Raji (cell line): ENCODE results near the gene ISLR.

Experiments used
- POLR2A ChIP-seq: IDR thresholded peaks from 2 replicates; pipeline ENCODE4 v1.6.1; 2011; ENCODE audit warnings: low read depth, low read length, control low read depth; ENCODE audit not compliant: insufficient read depth

The ISLR gene

DNA sequence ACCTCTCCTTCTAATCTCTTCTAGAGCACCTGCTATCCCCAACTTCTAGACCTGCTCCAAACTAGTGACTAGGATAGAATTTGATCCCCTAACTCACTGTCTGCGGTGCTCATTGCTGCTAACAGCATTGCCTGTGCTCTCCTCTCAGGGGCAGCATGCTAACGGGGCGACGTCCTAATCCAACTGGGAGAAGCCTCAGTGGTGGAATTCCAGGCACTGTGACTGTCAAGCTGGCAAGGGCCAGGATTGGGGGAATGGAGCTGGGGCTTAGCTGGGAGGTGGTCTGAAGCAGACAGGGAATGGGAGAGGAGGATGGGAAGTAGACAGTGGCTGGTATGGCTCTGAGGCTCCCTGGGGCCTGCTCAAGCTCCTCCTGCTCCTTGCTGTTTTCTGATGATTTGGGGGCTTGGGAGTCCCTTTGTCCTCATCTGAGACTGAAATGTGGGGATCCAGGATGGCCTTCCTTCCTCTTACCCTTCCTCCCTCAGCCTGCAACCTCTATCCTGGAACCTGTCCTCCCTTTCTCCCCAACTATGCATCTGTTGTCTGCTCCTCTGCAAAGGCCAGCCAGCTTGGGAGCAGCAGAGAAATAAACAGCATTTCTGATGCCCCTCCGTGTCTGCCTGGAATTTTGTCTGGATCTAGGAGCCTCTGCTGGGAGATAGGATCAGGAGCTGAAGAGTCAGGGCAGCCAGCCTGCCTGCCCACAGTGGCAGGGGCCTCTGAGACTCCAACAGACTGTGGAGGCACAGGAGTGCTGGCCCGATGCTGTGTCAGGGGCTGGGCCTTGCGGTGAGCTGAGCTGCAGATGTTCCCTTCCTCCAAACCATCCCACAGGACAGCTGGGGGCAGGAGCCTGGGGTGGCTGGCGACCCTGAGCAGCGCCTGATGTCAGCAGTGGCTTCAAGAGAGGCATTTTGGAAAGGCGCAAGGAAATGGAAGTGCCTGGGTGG, 3.0 kb downstream of the ISLR start:
- TF ChIP-seq POLR2A = no peak

DNA sequence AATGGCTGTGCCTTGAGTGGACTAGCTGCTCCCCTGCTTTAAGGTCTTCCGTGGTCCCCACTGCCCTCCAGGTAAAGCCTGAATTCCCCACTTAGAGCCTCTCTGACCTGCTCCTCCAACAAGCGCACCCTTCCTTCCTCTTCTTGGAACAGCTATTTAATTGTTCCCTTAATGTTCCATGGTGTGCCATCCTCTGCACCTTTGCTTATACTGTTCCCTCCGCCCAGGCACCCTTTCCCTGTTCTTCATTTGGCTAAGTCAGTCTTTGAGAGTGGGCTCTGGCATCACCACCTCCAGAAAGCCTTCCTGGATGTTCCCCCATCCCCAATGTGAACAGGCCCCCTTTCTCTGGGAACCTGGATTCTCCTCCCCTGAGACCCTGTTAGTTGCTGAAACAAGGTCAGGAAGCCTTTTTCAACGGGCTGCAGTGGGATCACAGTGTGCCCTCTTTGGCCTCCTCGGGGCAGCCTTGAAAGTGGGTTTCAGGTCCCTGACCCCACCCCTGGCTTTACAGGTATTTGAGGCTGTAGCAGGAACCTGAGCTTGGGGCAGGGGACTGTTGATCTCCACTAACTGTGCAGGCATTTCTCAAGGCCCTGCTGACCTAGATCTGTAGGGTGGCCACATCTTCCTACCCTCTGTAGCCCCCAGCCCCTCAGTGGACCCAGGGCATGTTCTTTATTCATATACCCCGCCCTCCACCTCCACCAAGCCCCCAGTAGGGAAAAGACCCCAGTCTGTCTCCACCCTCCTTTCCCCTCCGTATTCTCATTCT, 5.0 kb downstream of the ISLR start:
- TF ChIP-seq POLR2A = no peak

DNA sequence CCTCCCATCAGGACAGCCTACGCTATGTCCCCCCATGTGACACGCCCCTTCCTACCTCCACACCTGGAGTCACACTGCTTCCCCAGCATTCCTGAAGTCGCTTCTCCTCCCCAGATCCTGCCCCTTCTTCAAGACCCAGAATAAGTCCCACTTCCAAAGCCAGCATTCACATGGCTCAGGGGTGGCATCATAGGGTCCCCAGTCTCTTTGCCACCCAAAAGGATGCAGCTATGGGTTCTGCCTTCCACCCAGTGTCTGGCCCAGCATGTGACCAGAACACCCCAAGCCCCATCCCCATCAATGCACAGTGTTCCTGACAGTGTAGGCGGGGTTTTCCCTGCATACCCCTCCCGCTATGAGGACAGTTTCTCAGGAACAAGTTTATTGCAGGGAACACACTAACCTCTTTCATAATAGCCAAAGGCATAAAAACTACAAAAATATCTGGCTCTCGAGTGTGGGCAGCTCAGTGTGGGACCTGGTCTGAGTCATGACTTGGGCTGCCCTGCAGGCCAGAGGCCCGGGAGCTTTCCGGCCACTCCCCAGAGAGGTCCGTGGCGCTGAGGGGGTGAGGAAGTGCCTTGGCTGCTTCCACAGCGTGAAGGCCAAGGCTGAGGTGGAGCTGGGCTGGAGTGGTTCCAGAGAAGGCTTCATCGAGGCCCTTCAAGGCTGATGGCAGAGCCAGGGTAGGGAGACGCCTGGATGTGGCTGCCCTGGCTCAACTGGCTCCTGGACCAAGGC, 5.8 kb downstream of the ISLR start:
- no peak for TF ChIP-seq POLR2A

DNA sequence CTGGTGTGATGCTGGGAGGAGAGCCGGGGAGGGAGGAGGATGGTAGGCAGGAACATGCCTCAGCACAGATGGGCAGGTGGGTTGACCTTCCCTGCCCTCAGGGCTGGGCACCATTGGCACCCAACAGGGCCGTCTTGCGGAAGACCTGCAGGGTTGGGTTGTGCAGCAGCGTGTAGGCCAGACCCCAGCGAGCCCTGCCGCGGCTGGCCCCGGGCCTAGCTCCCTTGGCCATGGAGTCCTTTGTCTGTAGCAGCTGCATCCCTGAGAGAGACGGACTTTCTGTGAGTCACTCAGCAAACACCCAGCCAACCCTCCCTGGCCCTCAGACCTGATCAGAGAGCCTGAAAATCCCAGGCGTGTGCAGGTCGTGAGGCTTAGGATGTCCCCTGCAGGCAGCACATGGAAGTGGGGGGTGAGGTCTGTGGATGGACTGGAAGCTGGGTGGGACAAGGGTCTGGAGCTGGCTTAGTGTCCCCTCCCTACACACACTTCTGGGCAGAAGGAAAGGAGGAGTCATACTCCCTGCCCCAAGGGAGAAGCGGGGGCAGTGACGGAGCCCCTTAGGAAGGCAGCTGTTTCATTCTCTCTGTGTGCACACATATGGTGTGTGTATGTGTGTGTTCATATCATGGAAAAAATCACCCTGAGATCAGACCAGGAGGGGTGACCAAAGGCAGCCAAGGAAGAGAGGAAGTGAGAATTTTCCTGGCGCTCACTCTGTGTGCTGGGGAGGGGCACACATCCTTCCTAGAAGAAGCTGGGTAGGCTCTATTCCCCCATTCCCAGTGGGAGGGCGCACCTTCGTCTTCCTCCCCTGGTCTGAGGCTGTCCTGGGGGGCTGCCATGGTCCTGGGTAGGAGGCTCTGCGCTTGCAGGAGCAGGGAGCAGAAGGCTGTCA, 6.7 kb downstream of the ISLR start:
- TF ChIP-seq POLR2A = no peak

DNA sequence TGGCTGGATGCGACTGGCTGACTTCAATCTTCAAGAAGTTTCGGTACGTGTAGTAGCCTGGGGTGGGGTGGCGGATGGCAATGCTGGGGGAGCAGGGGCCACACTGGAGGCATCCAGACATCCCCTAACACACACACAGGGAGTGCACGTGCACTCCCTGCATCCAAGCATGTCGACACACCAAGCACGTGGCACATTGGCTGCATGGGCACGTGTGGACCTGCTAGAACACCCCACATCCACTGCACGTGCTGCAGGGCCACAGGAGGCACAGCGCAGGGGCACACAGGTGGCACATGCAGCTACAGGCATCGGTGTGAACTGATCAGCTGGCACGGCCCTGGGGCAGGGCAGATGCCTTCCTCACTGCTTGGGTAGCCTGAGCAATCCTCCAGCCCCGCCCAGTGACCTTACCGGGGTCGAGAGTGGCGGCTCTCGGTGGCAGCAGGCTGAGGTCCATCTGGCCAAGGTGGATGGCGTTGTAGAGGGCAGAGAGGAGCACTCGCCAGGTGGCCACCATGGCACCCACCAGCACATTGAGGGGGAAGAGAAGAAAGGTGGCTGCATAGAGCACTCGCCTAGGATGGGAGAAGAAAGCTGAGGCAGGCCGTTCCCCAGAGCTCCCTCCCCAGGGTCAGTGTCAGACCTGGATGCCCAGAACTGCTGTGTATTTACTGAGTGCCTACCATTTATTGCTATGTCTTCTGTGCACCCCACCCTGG, 7.5 kb downstream of the ISLR start:
- no peak for TF ChIP-seq POLR2A

DNA sequence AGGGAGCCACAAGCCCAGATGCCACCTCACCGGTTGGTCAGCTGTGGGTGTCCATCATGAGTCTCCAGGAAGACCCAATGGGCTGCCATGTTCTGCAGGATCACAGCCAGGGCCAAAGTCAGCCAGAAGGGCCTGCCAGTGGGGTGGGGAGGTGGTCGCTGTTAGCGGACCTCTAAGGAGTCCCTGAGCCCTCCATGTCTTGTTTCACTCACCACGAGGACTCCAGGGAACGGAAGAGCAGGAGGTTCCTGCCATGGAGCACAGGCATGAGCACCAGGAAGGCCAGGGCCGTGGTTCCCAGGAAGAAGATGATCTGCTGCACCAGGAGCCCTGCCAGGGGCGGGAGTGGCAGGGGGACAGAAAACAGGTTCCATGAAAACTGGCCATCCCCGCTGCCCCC, 8.6 kb downstream of the ISLR start:
- TF ChIP-seq POLR2A = no peak

DNA sequence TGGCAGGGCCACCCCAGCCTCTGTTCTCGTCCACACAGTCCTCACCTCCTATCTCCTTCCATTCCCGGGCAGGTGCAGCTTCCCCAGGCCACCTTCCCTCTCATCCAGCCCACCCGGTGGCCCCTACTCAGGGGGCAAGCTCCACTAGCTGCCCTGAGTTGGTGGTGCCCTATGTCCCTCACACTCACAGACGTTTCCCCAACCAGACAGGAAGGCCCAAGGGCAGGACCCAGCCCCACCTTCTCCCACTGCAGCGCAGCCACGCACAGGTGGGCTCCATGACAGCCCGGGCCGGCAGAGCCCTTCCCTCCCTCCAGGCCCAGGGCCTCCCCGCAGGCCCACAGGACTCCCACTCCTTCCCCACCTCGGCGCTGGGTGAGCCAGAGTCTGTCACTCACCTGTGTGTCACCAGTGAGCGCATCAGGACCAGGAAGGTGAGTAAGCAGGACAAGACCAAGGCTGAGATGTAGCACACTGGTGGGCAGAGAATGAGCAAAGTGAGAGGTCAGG, 11.1 kb downstream of the ISLR start:
- TF ChIP-seq POLR2A = no peak

DNA sequence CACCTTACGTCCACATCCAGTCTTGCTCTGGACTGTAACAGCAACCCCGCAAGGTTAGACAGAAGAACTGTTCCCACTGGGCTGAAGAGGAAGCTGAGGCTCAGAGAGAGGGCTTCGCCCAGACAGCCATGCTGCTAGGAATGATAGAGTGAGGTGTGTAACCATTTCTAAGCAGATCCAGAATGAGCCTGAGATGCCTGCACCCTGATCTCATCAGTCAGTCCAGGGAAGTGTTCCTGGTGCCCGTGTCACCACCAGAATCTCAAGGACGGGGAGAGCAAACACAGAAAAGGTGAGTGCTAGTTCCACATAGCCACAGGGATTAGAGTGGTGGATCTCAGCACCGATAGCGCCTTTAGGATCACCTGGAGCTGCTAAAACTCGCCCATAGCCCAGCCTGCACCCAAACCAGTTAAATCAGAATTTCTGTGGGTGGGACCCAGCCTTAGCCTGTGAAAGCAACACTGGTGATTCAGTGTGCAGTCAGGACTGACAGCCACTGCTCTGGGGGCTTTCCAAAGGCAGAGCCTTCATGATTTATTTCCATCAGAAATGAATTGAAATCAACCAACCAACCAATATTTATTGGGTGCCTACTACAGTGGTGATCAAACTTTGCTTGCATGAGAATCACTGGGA, 12.3 kb downstream of the ISLR start:
- no peak for TF ChIP-seq POLR2A

DNA sequence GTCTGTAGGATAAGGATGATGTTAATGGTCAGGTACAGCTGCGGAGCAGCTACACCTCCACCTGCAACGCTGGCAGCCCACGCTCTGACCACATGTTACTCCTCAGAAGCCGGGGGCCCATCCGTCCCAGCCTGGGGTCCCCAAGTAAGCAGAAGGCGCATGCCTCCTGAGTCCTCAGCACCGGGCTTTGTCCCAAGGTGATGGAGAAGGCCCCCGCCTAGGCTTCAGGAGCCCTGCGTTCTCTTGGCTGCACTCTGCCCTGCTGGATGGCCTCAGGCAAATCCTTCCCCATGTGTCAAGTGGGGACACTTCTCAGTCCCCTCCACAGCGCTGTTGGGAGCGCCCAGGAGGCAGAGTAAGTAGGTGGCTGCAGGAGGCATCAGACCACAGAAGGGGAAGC, 14.7 kb downstream of the ISLR start:
- TF ChIP-seq POLR2A = no peak

DNA sequence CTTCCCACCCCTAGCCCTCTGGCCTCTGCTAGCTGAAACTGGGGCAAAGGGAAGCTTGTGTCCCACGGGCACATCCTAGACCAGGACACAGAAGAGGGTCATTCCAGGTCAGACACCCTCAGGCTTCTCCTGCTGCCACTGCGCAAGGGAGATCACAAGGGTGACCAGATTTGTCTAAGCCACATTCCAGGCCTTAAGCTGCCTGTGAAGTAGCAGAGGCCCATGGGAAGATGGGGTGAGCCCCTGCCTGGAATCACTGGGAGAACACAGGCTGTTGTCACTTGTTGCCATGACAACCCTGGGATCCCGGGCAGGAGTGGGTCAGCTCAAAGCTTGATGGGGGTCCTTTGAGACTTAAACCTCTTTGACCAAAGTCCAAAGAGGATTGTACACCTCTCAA, 18.3 kb downstream of the ISLR start:
- no peak for TF ChIP-seq POLR2A

DNA sequence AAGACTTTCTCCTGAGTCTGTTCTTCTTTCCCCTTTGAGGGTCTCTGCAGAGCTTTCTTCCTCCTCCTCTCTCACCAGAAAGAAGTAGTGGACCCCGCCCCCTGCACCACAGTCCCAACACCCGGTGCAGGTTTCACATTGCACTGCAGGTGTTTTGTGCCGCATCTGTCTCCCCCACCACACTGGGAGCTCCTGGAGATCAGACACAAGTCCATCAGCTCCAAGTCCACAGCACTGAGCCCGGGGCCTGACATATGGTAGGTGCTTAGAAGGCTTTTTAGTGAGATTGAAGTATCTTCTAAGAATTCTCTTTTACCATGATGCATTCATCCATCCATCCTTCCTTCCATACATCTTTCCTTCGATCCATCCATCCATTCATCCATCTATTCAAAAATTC, 19.2 kb downstream of the ISLR start:
- no peak for TF ChIP-seq POLR2A

DNA sequence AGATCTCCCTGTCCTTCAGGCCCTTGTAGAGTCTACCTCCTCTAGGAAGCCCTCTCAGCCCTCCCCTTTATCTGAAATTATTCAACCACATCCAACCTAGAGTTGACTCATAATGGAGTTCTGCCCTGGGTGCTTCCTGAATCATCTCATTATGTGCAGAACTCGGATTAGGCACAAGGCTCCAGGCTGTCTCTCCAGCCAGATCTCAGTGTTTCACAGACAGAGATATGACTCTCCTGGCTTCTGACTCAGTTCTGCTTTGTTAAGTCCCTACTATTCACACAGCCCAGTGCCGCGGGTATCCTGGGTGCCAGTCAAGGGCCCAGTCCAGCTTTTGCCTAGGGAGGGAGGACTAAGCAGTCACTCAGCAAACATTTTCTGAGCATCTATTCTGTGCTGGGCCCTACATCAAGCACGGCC, 19.8 kb downstream of the ISLR start:
- TF ChIP-seq POLR2A = no peak

DNA sequence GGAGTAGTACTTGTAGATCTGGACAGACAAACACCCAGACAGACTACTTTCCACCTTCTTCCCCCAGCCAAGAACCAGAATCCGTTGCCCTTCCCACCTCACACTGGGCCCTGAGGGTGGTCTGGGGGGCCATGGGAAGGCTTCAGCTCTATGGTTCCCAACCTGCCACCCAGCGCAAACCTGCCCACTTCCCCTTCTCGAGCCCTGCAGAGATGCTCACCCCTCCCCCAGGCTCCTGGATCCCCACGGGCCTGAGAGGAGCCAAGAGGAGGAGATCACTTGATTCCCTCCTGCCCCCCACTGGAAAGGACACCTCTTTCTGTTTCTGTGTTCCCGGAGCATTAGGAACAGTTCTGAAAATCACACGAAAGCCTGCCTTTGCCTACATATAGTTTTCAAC, 20.4 kb downstream of the ISLR start:
- TF ChIP-seq POLR2A = no peak
